ENCODE data around the gene DSCAML1. TPM values are rescaled to one million over a fixed set of nuclear protein-coding genes. Genes with fewer than 3 reads are reported as not detected.

DSCAML1 gene
- total RNA-seq, 1 donor from 2014 or later = 0.16 TPM

DNA sequence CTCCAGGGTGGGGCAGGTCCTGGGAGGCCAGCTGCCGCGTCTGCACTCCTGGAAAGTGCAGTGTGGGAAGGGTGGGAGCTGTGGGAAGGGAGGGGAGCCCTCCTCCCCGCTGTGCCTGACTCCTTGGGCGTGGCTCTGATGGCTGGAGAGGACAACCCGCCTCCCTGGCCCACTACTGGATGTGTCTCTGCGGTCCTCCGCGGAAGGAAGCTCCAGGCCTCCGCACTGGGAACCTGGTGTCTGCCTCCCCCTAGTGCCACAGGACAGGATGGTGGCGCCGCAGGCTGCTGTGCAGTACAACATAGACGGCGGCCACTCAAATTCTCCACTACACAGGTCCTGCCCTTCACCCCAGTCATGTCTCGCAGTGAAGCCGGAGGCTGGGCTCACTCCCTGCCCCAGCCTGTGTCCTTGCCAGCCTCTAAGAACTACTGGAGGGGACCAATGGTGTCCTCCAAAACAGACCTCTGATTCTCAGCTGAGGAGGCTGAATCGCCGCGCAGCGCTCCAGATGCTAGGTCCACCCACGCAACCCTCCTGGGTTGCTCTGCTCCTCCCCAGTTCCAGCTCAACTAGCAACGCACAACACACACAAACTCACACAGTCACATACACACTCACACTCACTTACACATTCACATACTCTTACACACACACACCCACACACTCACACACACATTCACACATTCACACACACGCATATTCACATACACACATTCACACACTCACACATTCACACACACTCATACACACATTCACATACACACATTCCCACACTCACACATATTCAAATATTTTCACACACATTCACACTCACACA, 12.4 kb upstream of the DSCAML1 start:
- no peak for DNase-seq (ENCODE audit: low read depth)
- Histone ChIP-seq H3K9ac (ENCODE audit: low read length) (no peak overlapping the region), H3K79me2 (ENCODE audit: insufficient read depth, low read length) (no peaks in the 10 kb centered on the region), H4K20me1 (ENCODE audit: insufficient read depth, low read length) (no peaks in the 10 kb centered on the region), H3K36me3 (ENCODE audit: insufficient read depth, low read length) (no peaks in the 10 kb centered on the region), H3K27me3 (ENCODE audit: insufficient read depth, low read length) (peaks cover 14% of the 10 kb centered on the region), H3K4me3 (ENCODE audit: insufficient read depth, low read depth, low read length) (no peak overlapping the region), H3K9me3 (ENCODE audit: insufficient read depth, low read depth, low read length) (no peaks in the 10 kb centered on the region), H3K4me2 (ENCODE audit: low read length) (peak overlapping the region; percentile 44), H3K27ac (ENCODE audit: low read depth, low read length) (no peak overlapping the region), H3K4me1 (ENCODE audit: insufficient read depth, low read length) (no peaks in the 10 kb centered on the region), H2AFZ (ENCODE audit: low read depth, low read length) (peak overlapping the region; percentile 62)
- FAIRE-seq = no peak
- Mint-ChIP-seq H3K36me3 (ENCODE audit: low read depth, unreplicated experiment) (no peaks in the 10 kb centered on the region), H3K27me3 (ENCODE audit: low read depth, unreplicated experiment) (peaks cover 55% of the 10 kb centered on the region), H3K4me1 (ENCODE audit: low read depth, unreplicated experiment) (peaks cover 1% of the 10 kb centered on the region), H3K9me3 (ENCODE audit: unreplicated experiment) (no peaks in the 10 kb centered on the region), H3K4me3 (ENCODE audit: unreplicated experiment) (no peak overlapping the region), H3K27ac (ENCODE audit: unreplicated experiment) (no peak overlapping the region)
- TF ChIP-seq, protein P1, sequence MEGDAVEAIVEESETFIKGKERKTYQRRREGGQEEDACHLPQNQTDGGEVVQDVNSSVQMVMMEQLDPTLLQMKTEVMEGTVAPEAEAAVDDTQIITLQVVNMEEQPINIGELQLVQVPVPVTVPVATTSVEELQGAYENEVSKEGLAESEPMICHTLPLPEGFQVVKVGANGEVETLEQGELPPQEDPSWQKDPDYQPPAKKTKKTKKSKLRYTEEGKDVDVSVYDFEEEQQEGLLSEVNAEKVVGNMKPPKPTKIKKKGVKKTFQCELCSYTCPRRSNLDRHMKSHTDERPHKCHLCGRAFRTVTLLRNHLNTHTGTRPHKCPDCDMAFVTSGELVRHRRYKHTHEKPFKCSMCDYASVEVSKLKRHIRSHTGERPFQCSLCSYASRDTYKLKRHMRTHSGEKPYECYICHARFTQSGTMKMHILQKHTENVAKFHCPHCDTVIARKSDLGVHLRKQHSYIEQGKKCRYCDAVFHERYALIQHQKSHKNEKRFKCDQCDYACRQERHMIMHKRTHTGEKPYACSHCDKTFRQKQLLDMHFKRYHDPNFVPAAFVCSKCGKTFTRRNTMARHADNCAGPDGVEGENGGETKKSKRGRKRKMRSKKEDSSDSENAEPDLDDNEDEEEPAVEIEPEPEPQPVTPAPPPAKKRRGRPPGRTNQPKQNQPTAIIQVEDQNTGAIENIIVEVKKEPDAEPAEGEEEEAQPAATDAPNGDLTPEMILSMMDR (IDR thresholded peaks at IDR 0.05; ENCODE audit: insufficient read depth, low read depth, low read length) = peak; percentile 11
- peak; percentile 42 for TF ChIP-seq EZH2 (IDR thresholded peaks at IDR 0.05; ENCODE audit: insufficient read depth, low read length)

DNA sequence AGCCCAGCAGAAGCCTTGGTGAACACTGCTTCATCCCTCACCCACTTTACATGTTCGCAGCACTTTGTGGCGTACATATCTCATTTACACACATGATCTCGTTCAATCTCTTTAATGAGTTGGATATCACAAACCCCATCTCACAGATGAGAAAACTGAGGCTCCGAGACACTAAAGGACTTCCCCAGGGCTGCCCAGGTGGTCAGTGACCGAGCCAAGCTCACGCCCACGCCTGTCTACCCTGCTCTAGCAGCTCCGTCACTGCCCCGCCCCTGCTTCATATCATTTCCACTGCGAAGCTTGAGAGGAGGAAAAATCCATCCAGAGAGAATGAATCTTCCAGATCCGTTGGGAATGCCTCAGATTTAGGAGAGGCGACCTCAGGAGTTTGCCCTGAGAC, 11.8 kb upstream of the DSCAML1 start:
- H3K27ac Mint-ChIP-seq (ENCODE audit: unreplicated experiment) = no peak overlapping the region
- FAIRE-seq (no peak), DNase-seq (ENCODE audit: low read depth) (no peak)
- H3K27me3 Mint-ChIP-seq (ENCODE audit: low read depth, unreplicated experiment) = peaks cover 55% of the 10 kb centered on the region
- Histone ChIP-seq H3K27ac (ENCODE audit: low read depth, low read length) (no peak overlapping the region), H2AFZ (ENCODE audit: low read depth, low read length) (peak overlapping the region; percentile 62), H3K9me3 (ENCODE audit: insufficient read depth, low read depth, low read length) (no peaks in the 10 kb centered on the region), H3K9ac (ENCODE audit: low read length) (no peak overlapping the region), H3K4me1 (ENCODE audit: insufficient read depth, low read length) (no peaks in the 10 kb centered on the region), H3K79me2 (ENCODE audit: insufficient read depth, low read length) (no peaks in the 10 kb centered on the region), H3K4me2 (ENCODE audit: low read length) (peak overlapping the region; percentile 44), H4K20me1 (ENCODE audit: insufficient read depth, low read length) (no peaks in the 10 kb centered on the region), H3K36me3 (ENCODE audit: insufficient read depth, low read length) (no peaks in the 10 kb centered on the region), H3K27me3 (ENCODE audit: insufficient read depth, low read length) (peaks cover 14% of the 10 kb centered on the region), H3K4me3 (ENCODE audit: insufficient read depth, low read depth, low read length) (no peak overlapping the region)
- H3K36me3 Mint-ChIP-seq (ENCODE audit: low read depth, unreplicated experiment) = no peaks in the 10 kb centered on the region
- no peaks in the 10 kb centered on the region for H3K9me3 Mint-ChIP-seq (ENCODE audit: unreplicated experiment)
- H3K4me3 Mint-ChIP-seq (ENCODE audit: unreplicated experiment) = no peak overlapping the region
- TF ChIP-seq EZH2 (IDR thresholded peaks at IDR 0.05; ENCODE audit: insufficient read depth, low read length) = no peak
- TF ChIP-seq, protein P1 (IDR thresholded peaks at IDR 0.05; ENCODE audit: insufficient read depth, low read depth, low read length) = no peak
- H3K4me1 Mint-ChIP-seq (ENCODE audit: low read depth, unreplicated experiment) = peaks cover 1% of the 10 kb centered on the region
